Medulla oblongata (tissue), 1 donor: ENCODE data around the gene TGM2.

Experiments used
- DNase-seq: peaks from one replicate; pipeline ENCODE4 v3.0.0-alpha.2; 2015; ENCODE audit errors: extremely low spot score

Gene TGM2

GRCh38 chr20:38161412-38161774 lies 3.7 kb downstream of the TGM2 start:
- DNase-seq, result no peak

GRCh38 chr20:38159957-38160756 lies 4.9 kb downstream of the TGM2 start:
- DNase-seq, result no peak

- no peak for DNase-seq
Observed at GRCh38 chr20:38159566-38159956, 5.5 kb downstream of the TGM2 start.

GRCh38 chr20:38158701-38159351 lies 6.2 kb downstream of the TGM2 start:
- DNase-seq, result no peak

- DNase-seq, result no peak
Observed at GRCh38 chr20:38157635-38158495, 7.2 kb downstream of the TGM2 start.

GRCh38 chr20:38156888-38157634 lies 8.0 kb downstream of the TGM2 start:
- DNase-seq, result no peak

- no peak for DNase-seq
Observed at GRCh38 chr20:38156280-38156679, 8.8 kb downstream of the TGM2 start.

GRCh38 chr20:38155811-38156210 lies 9.3 kb downstream of the TGM2 start:
- no peak for DNase-seq

GRCh38 chr20:38153401-38153800 lies 11.7 kb downstream of the TGM2 start:
- no peak for DNase-seq

GRCh38 chr20:38152621-38153221 lies 12.3 kb downstream of the TGM2 start:
- DNase-seq, result peak; percentile 20

GRCh38 chr20:38152175-38152620 lies 12.9 kb downstream of the TGM2 start:
- no peak for DNase-seq

GRCh38 chr20:38151455-38151854 lies 13.6 kb downstream of the TGM2 start:
- DNase-seq, result no peak

- no peak for DNase-seq
Observed at GRCh38 chr20:38150335-38151170, 14.5 kb downstream of the TGM2 start.

GRCh38 chr20:38148328-38149102 lies 16.6 kb downstream of the TGM2 start:
- no peak for DNase-seq

GRCh38 chr20:38147751-38148150 lies 17.3 kb downstream of the TGM2 start:
- DNase-seq, result no peak

- no peak for DNase-seq
Observed at GRCh38 chr20:38147163-38147562, 17.9 kb downstream of the TGM2 start.

GRCh38 chr20:38146628-38147027 lies 18.4 kb downstream of the TGM2 start:
- no peak for DNase-seq

- no peak for DNase-seq
Observed at GRCh38 chr20:38146156-38146555, 18.9 kb downstream of the TGM2 start.

GRCh38 chr20:38145729-38146075 lies 19.4 kb downstream of the TGM2 start:
- no peak for DNase-seq
